Effector CD8-positive, alpha-beta T cell (primary cell): ENCODE data around the gene CNOT11.

ENCODE experiments used
- DNase-seq: peaks from one replicate; lab custom pipeline; 2025; lab: John Stamatoyannopoulos, UW

CNOT11 gene

GRCh38 chr2:101278925-101279324 lies 26.2 kb downstream of the CNOT11 start:
- DNase-seq, result no peak

GRCh38 chr2:101281482-101281881 lies 28.8 kb downstream of the CNOT11 start:
- DNase-seq, result no peak

GRCh38 chr2:101282980-101283379 lies 30.3 kb downstream of the CNOT11 start:
- DNase-seq, result no peak

- DNase-seq, result no peak
Observed at GRCh38 chr2:101286684-101287083, 34.0 kb downstream of the CNOT11 start.

GRCh38 chr2:101287303-101287702 lies 34.6 kb downstream of the CNOT11 start:
- DNase-seq, result no peak

- no peak for DNase-seq
Observed at GRCh38 chr2:101290711-101291110, 38.0 kb downstream of the CNOT11 start.

- DNase-seq, result no peak
Observed at GRCh38 chr2:101291973-101292372, 39.3 kb downstream of the CNOT11 start.

- DNase-seq, result no peak
Observed at GRCh38 chr2:101293544-101293943, 40.9 kb downstream of the CNOT11 start.

GRCh38 chr2:101294861-101295260 lies 42.2 kb downstream of the CNOT11 start:
- no peak for DNase-seq

GRCh38 chr2:101295895-101296294 lies 43.2 kb downstream of the CNOT11 start:
- DNase-seq, result no peak

GRCh38 chr2:101296371-101296770 lies 43.7 kb downstream of the CNOT11 start:
- no peak for DNase-seq

GRCh38 chr2:101297383-101297782 lies 44.7 kb downstream of the CNOT11 start:
- no peak for DNase-seq

GRCh38 chr2:101299604-101300003 lies 46.9 kb downstream of the CNOT11 start:
- no peak for DNase-seq

- DNase-seq, result no peak
Observed at GRCh38 chr2:101300164-101300563, 47.5 kb downstream of the CNOT11 start.

- DNase-seq, result no peak
Observed at GRCh38 chr2:101300836-101301235, 48.1 kb downstream of the CNOT11 start.

- no peak for DNase-seq
Observed at GRCh38 chr2:101302016-101302415, 49.3 kb downstream of the CNOT11 start.

- DNase-seq, result no peak
Observed at GRCh38 chr2:101303688-101304087, 51.0 kb downstream of the CNOT11 start.

- DNase-seq, result no peak
Observed at GRCh38 chr2:101305035-101305434, 52.3 kb downstream of the CNOT11 start.

- no peak for DNase-seq
Observed at GRCh38 chr2:101305492-101306078, 52.9 kb downstream of the CNOT11 start.

GRCh38 chr2:101306410-101306809 lies 53.7 kb downstream of the CNOT11 start:
- no peak for DNase-seq

- DNase-seq, result no peak
Observed at GRCh38 chr2:101307503-101307902, 54.8 kb downstream of the CNOT11 start.

GRCh38 chr2:101307950-101308431 lies 55.3 kb downstream of the CNOT11 start:
- no peak for DNase-seq

- DNase-seq, result peak; percentile 87
Observed at GRCh38 chr2:101308432-101309210, 55.9 kb downstream of the CNOT11 start, which contains the start of gene RNF149. RNF149 (minus strand) TSS chr2:101308701; CDS start chr2:101308588, 113 bp downstream.
